K562 (cell line): ENCODE measurements around the gene SLC18A3. TPM values are rescaled to one million over a fixed set of nuclear protein-coding genes. Genes with fewer than 3 reads are reported as not detected.

Experiments used
- ATAC-seq: fragments of 200-7000 bp; cut with Tn5 transposase; 3 replicates; pipeline ENCODE4 v1.9.1; 2020; ENCODE audit warnings: moderate library complexity
- BruUV-seq: library from RNA; stranded (reverse); fragments of 400-500 nt; replicated peaks from 2 replicates; lab custom pipeline; 2021; lab: Mats Ljungman, UMichigan
- CTCF ChIA-PET: fragments of 300-600 bp; formaldehyde crosslinking; extraction: SDS; loops from one replicate; lab custom pipeline; 2021; ENCODE audit warnings: low intra/inter-chr PET ratio; lab: Yijun Ruan, JAX
- POLR2A ChIA-PET: fragments of 300-600, 350-650 bp; sonication (Branson Sonifier 250); formaldehyde crosslinking; extraction: SDS; loops from one replicate; lab custom pipeline; 2021; ENCODE audit warnings: antibody characterized with exemption, inconsistent platforms; lab: Yijun Ruan, JAX
- DNase-seq, 4 experiments: peaks; one replicate each; pipeline versions ENCODE4 v3.0.0 to v3.0.0-alpha.2; 2011 to 2018; ENCODE audit warnings: low spot score in 3 of 4, mixed read lengths in 3 of 4; ENCODE audit errors: extremely low read depth in 1 of 4
- FAIRE-seq: peaks from 2 replicates; lab custom pipeline; 2011; peaks lifted over from hg19 to GRCh38; lab: Jason Lieb, UNC
- H2AFZ ChIP-seq: 2 replicates; pipeline ENCODE4 v1.6.0; 2011; ENCODE audit warnings: low read depth, low read length, control low read depth, inconsistent platforms
- H3K27ac ChIP-seq: fragments of 200-600 bp; 3 replicates; pipeline ENCODE4 v1.8.0; 2011; ENCODE audit warnings: low read depth, mild to moderate bottlenecking, control low read depth, inconsistent platforms, low read length, moderate library complexity, mixed read lengths; ENCODE audit errors: extremely low read depth
- H3K27me3 ChIP-seq, 2 experiments: fragments of 300-600 bp in 1 of 2; 2 replicates in 1 of 2; 3 replicates in 1 of 2; pipeline versions ENCODE4 v1.6.0 to v1.8.0; 2011; ENCODE audit warnings: inconsistent platforms in 2 of 2, low read length in 2 of 2, mild to moderate bottlenecking in 1 of 2, mixed read lengths in 1 of 2, moderate library complexity in 1 of 2; ENCODE audit not compliant: control insufficient read depth in 2 of 2, insufficient read depth in 2 of 2
- H3K36me3 ChIP-seq: fragments of 300-600 bp; 3 replicates; pipeline ENCODE4 v1.8.0; 2011; ENCODE audit warnings: mild to moderate bottlenecking, low read length, inconsistent platforms; ENCODE audit not compliant: control insufficient read depth, insufficient read depth
- H3K4me1 ChIP-seq, 2 experiments: fragments of 200-600 bp in 1 of 2; replicated peaks in 1 of 2; 2 replicates in 1 of 2; 3 replicates in 1 of 2; pipeline versions ENCODE4 v1.5.1 to v1.8.0; 2011; ENCODE audit warnings: inconsistent platforms in 2 of 2, low read length in 2 of 2, mild to moderate bottlenecking in 1 of 2, mixed read lengths in 1 of 2, moderate library complexity in 1 of 2; ENCODE audit not compliant: control insufficient read depth in 2 of 2, insufficient read depth in 2 of 2
- H3K4me2 ChIP-seq: 2 replicates; pipeline ENCODE4 v1.6.1; 2011; ENCODE audit warnings: low read length, control low read depth, inconsistent platforms, mixed read lengths; ENCODE audit not compliant: insufficient read depth
- H3K4me3 ChIP-seq: fragments of 200-600 bp; sonication (generic), shearing (Covaris generic); 2 replicates; pipeline ENCODE4 v1.5.1; 2016; ENCODE audit warnings: control low read depth, inconsistent platforms
- H3K79me2 ChIP-seq: fragments of 200-600 bp; 3 replicates; pipeline ENCODE4 v1.8.0; 2011; ENCODE audit warnings: low read length, inconsistent platforms; ENCODE audit not compliant: control insufficient read depth, insufficient read depth
- H3K9ac ChIP-seq, 2 experiments: 2 replicates each; pipeline versions ENCODE4 v1.6.0 to v1.6.1; 2011; ENCODE audit warnings: low read depth in 2 of 2, low read length in 2 of 2, control low read depth in 1 of 2, inconsistent platforms in 1 of 2, mild to moderate bottlenecking in 1 of 2, mixed read lengths in 1 of 2; ENCODE audit not compliant: insufficient read depth in 1 of 2
- H3K9me1 ChIP-seq: one replicate; pipeline ENCODE4 v1.6.0; 2011; ENCODE audit warnings: inconsistent platforms, mild to moderate bottlenecking, low read length, moderate library complexity; ENCODE audit not compliant: control insufficient read depth, insufficient read depth
- H3K9me3 ChIP-seq: replicated peaks from 2 replicates; pipeline ENCODE4 v1.5.1; 2011; ENCODE audit warnings: low read depth, low read length, inconsistent platforms; ENCODE audit not compliant: control insufficient read depth, insufficient read depth
- H4K20me1 ChIP-seq: replicated peaks from 2 replicates; pipeline ENCODE4 v1.6.1; 2011; ENCODE audit warnings: low read length, inconsistent platforms, mixed read lengths; ENCODE audit not compliant: control insufficient read depth, insufficient read depth
- ETS2 ChIP-seq: IDR thresholded peaks from 2 replicates; pipeline ENCODE4 v1.6.1; 2016; ENCODE audit warnings: borderline replicate concordance, missing genetic modification characterization, mild to moderate bottlenecking, moderate library complexity, missing compliant biosample characterization; ENCODE audit not compliant: poor library complexity, severe bottlenecking
- GABPB2 ChIP-seq: fragments of 250-450 bp; sonication (Bioruptor Pico); conservative IDR thresholded peaks from 2 replicates; pipeline ENCODE4 v1.5.1; 2021; ENCODE audit warnings: mild to moderate bottlenecking
- HDGF ChIP-seq: fragments of 450-650 bp; IDR thresholded peaks from 2 replicates; pipeline ENCODE4 v1.6.1; 2016
- RFX5 ChIP-seq: IDR thresholded peaks from 2 replicates; pipeline ENCODE4 v1.6.1; 2011; ENCODE audit warnings: low read depth, mild to moderate bottlenecking, improper control_type of control experiment, low read length
- WGBS: fragments of 100-300 bp; shearing (Covaris generic); methylation state at CpG from one replicate; pipeline ENCODE4 v1.1.6; 2016; ENCODE audit warnings: low coverage, mixed read lengths; ENCODE audit not compliant: insufficient coverage; ENCODE audit errors: missing lambda C conversion rate; 5-methylcytosine and 5-hydroxymethylcytosine counted together
- in situ Hi-C: fragments of 300-500 bp; cut with MboI; formaldehyde crosslinking; loops from 4 replicates; pipeline ENCODE4 v1.15.0; 2018; ENCODE audit warnings: inconsistent platforms, mixed read lengths
- intact Hi-C: fragments of 100-400 bp; cut with micrococcal nuclease; formaldehyde crosslinking; loops from 2 replicates; pipeline ENCODE4 v1.14.2; 2022
- polyA plus RNA-seq, 8 experiments: library from polyadenylated mRNA; depleted of rRNA in 4 of 8; stranded (reverse) in 5 of 8; unstranded in 3 of 8; fragments of >200 nt; fragmentation: Nextera tagmentation in 2 of 8; fragmentation: Illumina TruSeq in 1 of 8; extraction: Ambion mirVana in 2 of 8; extraction: Trizol in 1 of 8; gene quantifications; 2 replicates each; pipeline versions ENCODE4 v1.2.1 to v1.2.3, GENCODE V29; 2011 to 2014; ENCODE audit warnings: inconsistent platforms in 1 of 8, missing spikeins in 1 of 8
- total RNA-seq, 7 experiments: library from RNA; depleted of rRNA in 6 of 7; stranded (reverse); fragments of >200 nt in 6 of 7; fragmentation: Illumina TruSeq in 2 of 7; extraction: Trizol in 2 of 7; gene quantifications; 2 replicates each; pipeline versions ENCODE4 v1.2.1 to v1.2.3, GENCODE V29; 2011 to 2021; ENCODE audit warnings: low replicate concordance in 1 of 7
- TF ChIP-seq, protein P1 (sequence below): fragments of 250-450 bp; sonication (Bioruptor Pico); IDR thresholded peaks from 2 replicates; pipeline ENCODE4 v1.8.0; 2022; ENCODE audit warnings: inconsistent platforms, mild to moderate bottlenecking, moderate library complexity, borderline replicate concordance

SLC18A3 gene
- total and polyA plus RNA-seq, 9 of the 15 experiments (the other 6 are each of a cell fraction or from before 2014, with no cell fraction given), result not detected

GRCh38 chr10:49622426-49623425, 12.6 kb downstream of the SLC18A3 start:
- H4K20me1 ChIP-seq, result peaks cover 6% of the 10 kb centered on the region; the same call in 1 of the 2 replicates
- no peak overlapping the region for H3K27ac ChIP-seq
- H3K4me1 ChIP-seq, result peaks cover 0 to 3% of the 10 kb centered on the region in 2 experiments; a peak in 1 of 5 replicates
- H3K36me3 ChIP-seq, result no peaks in the 10 kb centered on the region
- in situ Hi-C loops (no loop called here), intact Hi-C loops (no loop called here)
- no peak overlapping the region; a peak in 1 of 4 replicates for H3K9ac ChIP-seq
- TF ChIP-seq GABPB2 (CRISPR knock-in tag), result no peak
- TF ChIP-seq HDGF, result no peak
- TF ChIP-seq, protein P1, sequence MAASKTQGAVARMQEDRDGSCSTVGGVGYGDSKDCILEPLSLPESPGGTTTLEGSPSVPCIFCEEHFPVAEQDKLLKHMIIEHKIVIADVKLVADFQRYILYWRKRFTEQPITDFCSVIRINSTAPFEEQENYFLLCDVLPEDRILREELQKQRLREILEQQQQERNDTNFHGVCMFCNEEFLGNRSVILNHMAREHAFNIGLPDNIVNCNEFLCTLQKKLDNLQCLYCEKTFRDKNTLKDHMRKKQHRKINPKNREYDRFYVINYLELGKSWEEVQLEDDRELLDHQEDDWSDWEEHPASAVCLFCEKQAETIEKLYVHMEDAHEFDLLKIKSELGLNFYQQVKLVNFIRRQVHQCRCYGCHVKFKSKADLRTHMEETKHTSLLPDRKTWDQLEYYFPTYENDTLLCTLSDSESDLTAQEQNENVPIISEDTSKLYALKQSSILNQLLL (CRISPR knock-in tag), result no peak
- no peak for TF ChIP-seq ETS2 (tag)
- no peak for TF ChIP-seq RFX5
- ATAC-seq (0 out of 3 replicates have a peak, but pooled peaks have one; percentile 18), DNase-seq (no peak), FAIRE-seq (no peak)
- H3K27me3 ChIP-seq, result peaks cover 6 to 44% of the 10 kb centered on the region in 2 experiments
- ChIA-PET POLR2A (interaction anchor here (0.9 kb wide), 1 partner anchor 31 kb away, joined by 4 read pairs; no protein-coding TSS in a partner anchor), CTCF (no interaction called here)
- H2AFZ ChIP-seq, result no peak overlapping the region
- under 1% methylated on average over 11 of the region's 11 CpGs for WGBS
- no peaks in the 10 kb centered on the region for H3K79me2 ChIP-seq
- H3K4me2 ChIP-seq, result no peak overlapping the region
- no peak overlapping the region for H3K4me3 ChIP-seq
- BruUV-seq, result no TSS peak
- H3K9me1 ChIP-seq, result no peaks in the 10 kb centered on the region
- H3K9me3 ChIP-seq, result no peaks in the 10 kb centered on the region
